Aorta (tissue), 5 donors: ENCODE measurements around the gene SMYD1. TPM values are rescaled to one million over a fixed set of nuclear protein-coding genes. Genes with fewer than 3 reads are reported as not detected.
A peak's percentile ranks its signal among the peaks of the same experiment; 100 is the strongest.
"Not testable (repeated sequence)": the region's sequence is repeated elsewhere in the genome, so short reads cannot be mapped to it uniquely, and the experiment has no call there.

Experiments used
- ATAC-seq: fragments of 200-7000 bp; cut with Tn5 transposase; one replicate; pipeline ENCODE4 v1.9.1; 2022; ENCODE audit warnings: moderate library complexity; ENCODE audit not compliant: low FRiP score
- DNase-seq, 2 donors: peaks; one replicate each; pipeline ENCODE4 v3.0.0-alpha.2; 2020
- H3K27ac ChIP-seq, 2 donors: one replicate each; pipeline ENCODE4 v1.5.1; 2013; ENCODE audit warnings: low read length in 2 of 2, mild to moderate bottlenecking in 2 of 2, moderate library complexity in 2 of 2, control low read depth in 1 of 2, inconsistent platforms in 1 of 2, low read depth in 1 of 2
- H3K27me3 ChIP-seq, 2 donors: one replicate each; pipeline ENCODE4 v1.6.1; 2013; ENCODE audit warnings: control low read depth in 1 of 2, low read length in 1 of 2, mild to moderate bottlenecking in 1 of 2, moderate library complexity in 1 of 2; ENCODE audit not compliant: insufficient read depth in 2 of 2, control insufficient read depth in 1 of 2
- H3K36me3 ChIP-seq, 2 donors: one replicate each; pipeline ENCODE4 v1.6.1; 2013; ENCODE audit warnings: control low read depth in 1 of 2, low read length in 1 of 2, mild to moderate bottlenecking in 1 of 2; ENCODE audit not compliant: insufficient read depth in 2 of 2, control insufficient read depth in 1 of 2
- H3K4me1 ChIP-seq, 2 donors: one replicate each; pipeline ENCODE4 v1.6.1; 2013; ENCODE audit warnings: low read length in 2 of 2, control low read depth in 1 of 2, mild to moderate bottlenecking in 1 of 2, moderate library complexity in 1 of 2; ENCODE audit not compliant: insufficient read depth in 2 of 2, control insufficient read depth in 1 of 2
- H3K4me3 ChIP-seq, 2 donors: one replicate each; pipeline ENCODE4 v1.5.1; 2013; ENCODE audit warnings: low read length in 2 of 2, control low read depth in 1 of 2, mild to moderate bottlenecking in 1 of 2
- H3K9me3 ChIP-seq: one replicate; pipeline ENCODE4 v1.6.1; 2013; ENCODE audit warnings: mild to moderate bottlenecking, low read length; ENCODE audit not compliant: control insufficient read depth
- WGBS, 2 donors: extraction: QIAGEN DNeasy Blood & Tissue Kit; methylation state at CpG; one replicate each; pipeline ENCODE4 v1.1.7; 2013; 5-methylcytosine and 5-hydroxymethylcytosine counted together
- intact Hi-C, 2 donors: fragments of 100-400 bp; cut with DNase I; formaldehyde crosslinking; loops; one replicate each; pipeline versions ENCODE4 v1.14.2 to v1.15.0; 2022
- polyA plus RNA-seq, 2 donors: library from polyadenylated mRNA; stranded (reverse); fragments of 200-250 nt; gene quantifications; one replicate each; pipeline ENCODE4 v1.2.3, GENCODE V29; 2013
- total RNA-seq, 2 donors: library from RNA; stranded (reverse); fragmentation: NEBNext Ultra II Directional; extraction: Animal tissue kit (Norgen Biotek cat#: 25700); gene quantifications; one replicate each; pipeline ENCODE4 v1.2.1, GENCODE V29; 2021
- donor health status: healthy with polysubstance abuse.
- donor health status: Bipolar disorder and iron deficiency.
- donor health status: DM: no; HTN: no; CAD: no.
- donor health status: DM: no; HTN: no; CAD: no.
- donor health status: DM: yes; HTN: yes; CAD: no.

Gene SMYD1
- total and polyA plus RNA-seq, 4 donors: under 0.01 TPM; not detected in 3

- Histone ChIP-seq H3K27me3 (no peaks in the 10 kb centered on the region), H3K36me3 (no peaks in the 10 kb centered on the region), H3K4me1 (peaks cover 0 to 6% of the 10 kb centered on the region in 2 donors), H3K9me3 (no peaks in the 10 kb centered on the region), H3K4me3 (no peak overlapping the region), H3K27ac (no peak overlapping the region)
- intact Hi-C loops: no loop called here
- ATAC-seq (no peak), DNase-seq (no peak)
- 75 to 77% methylated on average over 2 of the region's 2 CpGs for WGBS, 2 donors
Measured at GRCh38 chr2:88036182-88036581, 31.4 kb upstream of the SMYD1 start.

- Histone ChIP-seq H3K4me1 (peaks cover 0 to 6% of the 10 kb centered on the region in 2 donors), H3K9me3 (no peaks in the 10 kb centered on the region)
Measured at GRCh38 chr2:88036606-88037005, 31.0 kb upstream of the SMYD1 start.

GRCh38 chr2:88038263-88039105, 29.1 kb upstream of the SMYD1 start:
- Histone ChIP-seq H3K4me3 (no peak overlapping the region), H3K27me3 (no peaks in the 10 kb centered on the region), H3K9me3 (no peaks in the 10 kb centered on the region), H3K36me3 (no peaks in the 10 kb centered on the region), H3K27ac (no peak overlapping the region), H3K4me1 (peaks cover 0 to 6% of the 10 kb centered on the region in 2 donors)
- no peak for ATAC-seq
- WGBS, 2 donors: 94 to 97% methylated on average over 4 of the region's 4 CpGs
- intact Hi-C loops: no loop called here
- no peak for DNase-seq

More at GRCh38 chr2:88036606-88037005, 31.0 kb upstream of the SMYD1 start:
- H3K27me3 ChIP-seq: no peaks in the 10 kb centered on the region
- intact Hi-C loops: no loop called here
- H3K4me3 ChIP-seq: no peak overlapping the region
- DNase-seq (no peak), ATAC-seq (no peak)
- no peak overlapping the region for H3K27ac ChIP-seq
- H3K36me3 ChIP-seq: no peaks in the 10 kb centered on the region

- Histone ChIP-seq H3K9me3 (no peaks in the 10 kb centered on the region), H3K4me3 (no peak overlapping the region), H3K27me3 (no peaks in the 10 kb centered on the region), H3K36me3 (no peaks in the 10 kb centered on the region), H3K4me1 (peaks cover 1 to 6% of the 10 kb centered on the region in 2 donors), H3K27ac (no peak overlapping the region)
- WGBS, 2 donors: 97 to 98% methylated on average over 5 of the region's 5 CpGs
- intact Hi-C loops: no loop called here
- DNase-seq (no peak), ATAC-seq (no peak)
Measured at GRCh38 chr2:88042476-88042875, 25.1 kb upstream of the SMYD1 start.

- WGBS, 2 donors: 93 to 95% methylated on average over 6 of the region's 6 CpGs
- H3K4me3 ChIP-seq, DNase-seq, H3K27me3 ChIP-seq, H3K36me3 ChIP-seq, intact Hi-C loops, H3K4me1 ChIP-seq, H3K27ac ChIP-seq, ATAC-seq, H3K9me3 ChIP-seq: not testable (repeated sequence)
Measured at GRCh38 chr2:88045561-88045960, 22.1 kb upstream of the SMYD1 start.

- Histone ChIP-seq H3K27me3 (no peaks in the 10 kb centered on the region), H3K9me3 (no peaks in the 10 kb centered on the region), H3K4me3 (no peak overlapping the region), H3K27ac (no peak overlapping the region), H3K36me3 (no peaks in the 10 kb centered on the region), H3K4me1 (peaks cover 1 to 3% of the 10 kb centered on the region in 2 donors)
- no peak for DNase-seq
- intact Hi-C loops: no loop called here
- no peak for ATAC-seq
- 85 to 89% methylated on average over 3 of the region's 3 CpGs for WGBS, 2 donors
Measured at GRCh38 chr2:88048541-88048940, 19.1 kb upstream of the SMYD1 start.

- intact Hi-C loops: no loop called here
- 61 to 65% methylated on average over 1 of the region's 1 CpG for WGBS, 2 donors
- DNase-seq (no peak), ATAC-seq (no peak)
- Histone ChIP-seq H3K36me3 (no peaks in the 10 kb centered on the region), H3K4me3 (no peak overlapping the region), H3K9me3 (no peaks in the 10 kb centered on the region), H3K4me1 (peaks cover 3 to 7% of the 10 kb centered on the region in 2 donors), H3K27ac (no peak overlapping the region), H3K27me3 (no peaks in the 10 kb centered on the region)
Measured at GRCh38 chr2:88049622-88050021, 18.0 kb upstream of the SMYD1 start.

- DNase-seq (no peak), ATAC-seq (no peak)
- Histone ChIP-seq H3K27ac (no peak overlapping the region), H3K4me3 (no peak overlapping the region), H3K4me1 (peaks cover 2 to 7% of the 10 kb centered on the region in 2 donors), H3K36me3 (no peaks in the 10 kb centered on the region), H3K9me3 (no peaks in the 10 kb centered on the region), H3K27me3 (no peaks in the 10 kb centered on the region)
- intact Hi-C loops: no loop called here
- 79 to 83% methylated on average over 2 of the region's 2 CpGs for WGBS, 2 donors
Measured at GRCh38 chr2:88051792-88052191, 15.8 kb upstream of the SMYD1 start.

GRCh38 chr2:88053296-88053695, 14.3 kb upstream of the SMYD1 start:
- H3K27ac ChIP-seq: no peak overlapping the region
- H3K27me3 ChIP-seq: no peaks in the 10 kb centered on the region
- DNase-seq (no peak), ATAC-seq (peak; percentile 27)
- H3K4me1 ChIP-seq: peaks cover 2 to 7% of the 10 kb centered on the region in 2 donors
- no peaks in the 10 kb centered on the region for H3K36me3 ChIP-seq
- 0 to 2% methylated on average over 1 of the region's 1 CpG for WGBS, 2 donors
- H3K4me3 ChIP-seq: no peak overlapping the region
- no peaks in the 10 kb centered on the region for H3K9me3 ChIP-seq
- intact Hi-C loops: no loop called here
